A549 (cell line): ENCODE data around the gene BCAS3. TPM values are rescaled to one million over a fixed set of nuclear protein-coding genes. Genes with fewer than 3 reads are reported as not detected.

Experiments
- ATAC-seq, 2 experiments: fragments of 200-7000 bp in 1 of 2; fragments of >200 bp in 1 of 2; cut with Nextera tagmentation in 1 of 2; cut with Tn5 transposase in 1 of 2; 3 replicates each; pipeline versions ENCODE4 v1.8.0 to v1.9.1; 2018 to 2020; ENCODE audit warnings: mild to moderate bottlenecking in 1 of 2, moderate library complexity in 1 of 2
- CTCF ChIA-PET: fragments of 300-600 bp; sonication (Branson Sonifier 250); formaldehyde crosslinking; extraction: SDS; loops from one replicate; lab custom pipeline; 2021; ENCODE audit warnings: antibody characterized with exemption, inconsistent platforms; lab: Yijun Ruan, JAX
- POLR2A ChIA-PET: fragments of 350-600 bp; formaldehyde crosslinking; extraction: SDS; loops from one replicate; lab custom pipeline; 2021; ENCODE audit warnings: antibody characterized with exemption, inconsistent platforms; lab: Yijun Ruan, JAX
- DNase-seq, 2 experiments: peaks; one replicate each; pipeline versions ENCODE4 v3.0.0 to v3.0.0-alpha.2; 2011 to 2016; ENCODE audit warnings: low read depth in 1 of 2, low spot score in 1 of 2
- FAIRE-seq: peaks from 2 replicates; lab custom pipeline; 2011; peaks lifted over from hg19 to GRCh38; lab: Jason Lieb, UNC
- H3K27ac ChIP-seq, 2 experiments: fragments of >200 bp; sonication (Bioruptor Twin); formaldehyde crosslinking; 3 replicates each; pipeline ENCODE4 v1.5.1; 2016 to 2017
- H3K4me1 ChIP-seq: fragments of >200 bp; sonication (Bioruptor Twin); formaldehyde crosslinking; 3 replicates; pipeline ENCODE4 v1.6.1; 2016
- H3K4me2 ChIP-seq: fragments of >200 bp; sonication (Bioruptor Twin); formaldehyde crosslinking; 3 replicates; pipeline ENCODE4 v1.6.1; 2016
- H3K4me3 ChIP-seq: fragments of >200 bp; sonication (Bioruptor Twin); formaldehyde crosslinking; 3 replicates; pipeline ENCODE4 v1.5.1; 2016
- H3K9me3 ChIP-seq: fragments of >200 bp; sonication (Bioruptor Twin); formaldehyde crosslinking; 3 replicates; pipeline ENCODE4 v1.6.1; 2016
- CBX2 ChIP-seq: fragments of 200-600 bp; sonication (generic); IDR thresholded peaks from 2 replicates; pipeline ENCODE4 v1.6.1; 2016; ENCODE audit warnings: low read depth, mild to moderate bottlenecking, borderline replicate concordance
- CEBPB ChIP-seq, 2 experiments: fragments of >200 bp in 1 of 2; sonication (Bioruptor Twin) in 1 of 2; formaldehyde crosslinking in 1 of 2; IDR thresholded peaks; 2 replicates each; pipeline ENCODE4 v1.6.1; 2012 to 2016
- CHD2 ChIP-seq: fragments of 150-350 bp; IDR thresholded peaks from 2 replicates; pipeline ENCODE4 v1.6.1; 2014; ENCODE audit warnings: low read length; ENCODE audit not compliant: partially characterized antibody
- EHF ChIP-seq: fragments of 250-450 bp; sonication (Bioruptor Pico); IDR thresholded peaks from 2 replicates; pipeline ENCODE4 v1.5.0; 2020; ENCODE audit warnings: mild to moderate bottlenecking
- EP300 ChIP-seq, 2 experiments: fragments of >200 bp; sonication (Bioruptor Twin); formaldehyde crosslinking; IDR thresholded peaks; 2 replicates in 1 of 2; 3 replicates in 1 of 2; pipeline ENCODE4 v1.6.1; 2016 to 2017
- FOSB ChIP-seq: fragments of 250-450 bp; sonication (Bioruptor Pico); IDR thresholded peaks from 2 replicates; pipeline ENCODE4 v1.5.0; 2020; ENCODE audit warnings: mild to moderate bottlenecking, moderate library complexity
- FOSL2 ChIP-seq, 2 experiments: fragments of 450-650 bp in 1 of 2; fragments of >200 bp in 1 of 2; sonication (Bioruptor Twin) in 1 of 2; formaldehyde crosslinking; IDR thresholded peaks; 2 replicates each; pipeline versions ENCODE4 v1.5.0 to v1.6.1; 2016 to 2020; ENCODE audit warnings: mild to moderate bottlenecking in 1 of 2, moderate library complexity in 1 of 2
- FOXS1 ChIP-seq: fragments of 250-450 bp; sonication (Bioruptor Pico); IDR thresholded peaks from 2 replicates; pipeline ENCODE4 v1.5.0; 2020; ENCODE audit warnings: mild to moderate bottlenecking, moderate library complexity
- HOXB5 ChIP-seq: fragments of 250-450 bp; sonication (Bioruptor Pico); IDR thresholded peaks from 2 replicates; pipeline ENCODE4 v1.5.0; 2020; ENCODE audit warnings: mild to moderate bottlenecking, moderate library complexity
- MYC ChIP-seq: IDR thresholded peaks from 2 replicates; pipeline ENCODE4 v1.6.1; 2012; ENCODE audit warnings: mild to moderate bottlenecking, inconsistent platforms, low read length, improper control_type of control experiment, borderline replicate concordance
- PHF8 ChIP-seq: fragments of 200-600 bp; sonication (generic); IDR thresholded peaks from 2 replicates; pipeline ENCODE4 v1.6.1; 2016; ENCODE audit warnings: low read depth, mild to moderate bottlenecking, antibody characterized with exemption, moderate library complexity, borderline replicate concordance
- POLR2A ChIP-seq: IDR thresholded peaks from 2 replicates; pipeline ENCODE4 v1.6.1; 2012; ENCODE audit warnings: mild to moderate bottlenecking, low read length
- RFX5 ChIP-seq: fragments of 450-650 bp; IDR thresholded peaks from 2 replicates; pipeline ENCODE4 v1.7.1; 2014; ENCODE audit warnings: antibody characterized with exemption, mild to moderate bottlenecking, moderate library complexity
- RNF2 ChIP-seq: fragments of 200-600 bp; sonication (generic); IDR thresholded peaks from 2 replicates; pipeline ENCODE4 v1.6.1; 2016; ENCODE audit warnings: low read depth, mild to moderate bottlenecking, antibody characterized with exemption, moderate library complexity, borderline replicate concordance
- TFCP2L1 ChIP-seq: fragments of 250-450 bp; sonication (Bioruptor Pico); IDR thresholded peaks from 2 replicates; pipeline ENCODE4 v1.5.0; 2021; ENCODE audit warnings: mild to moderate bottlenecking
- ZFP36 ChIP-seq: fragments of 450-650 bp; IDR thresholded peaks from 2 replicates; pipeline ENCODE4 v1.6.1; 2014; ENCODE audit warnings: borderline replicate concordance; ENCODE audit not compliant: partially characterized antibody
- WGBS: methylation state at CpG from one replicate; pipeline ENCODE4 v1.1.6; 2017; ENCODE audit errors: missing lambda C conversion rate; 5-methylcytosine and 5-hydroxymethylcytosine counted together
- polyA plus RNA-seq, 4 experiments: library from polyadenylated mRNA; depleted of rRNA in 3 of 4; stranded (reverse); fragments of >200 nt; fragmentation: RNase III in 1 of 4; extraction: RNeasy Plus Mini Kit Qiagen cat#74134 plus additional on column Dnase treatment in 1 of 4; gene quantifications; 2 replicates in 3 of 4; 3 replicates in 1 of 4; pipeline ENCODE4 v1.2.3, GENCODE V29; 2011 to 2017
- TF ChIP-seq, protein P1 (sequence below): fragments of 250-450 bp; sonication (Bioruptor Pico); IDR thresholded peaks from 2 replicates; pipeline ENCODE4 v1.5.0; 2021; ENCODE audit warnings: mild to moderate bottlenecking, moderate library complexity, borderline replicate concordance
- TF ChIP-seq, protein P2 (sequence below): fragments of 250-450 bp; sonication (Bioruptor Pico); IDR thresholded peaks from 2 replicates; pipeline ENCODE4 v1.5.0; 2020; ENCODE audit warnings: low read depth, mild to moderate bottlenecking, moderate library complexity
- TF ChIP-seq, protein P3 (sequence below): IDR thresholded peaks from 2 replicates; pipeline ENCODE4 v1.6.1; 2012
- TF ChIP-seq, protein P4 (sequence below): fragments of 150-350 bp; IDR thresholded peaks from 2 replicates; pipeline ENCODE4 v1.6.1; 2014; ENCODE audit warnings: low read depth, mild to moderate bottlenecking, low read length

Gene BCAS3
- polyA plus RNA-seq, 2 of the 4 experiments (the other 2 are of a cell fraction): 14.7 to 43.4 TPM

DNA sequence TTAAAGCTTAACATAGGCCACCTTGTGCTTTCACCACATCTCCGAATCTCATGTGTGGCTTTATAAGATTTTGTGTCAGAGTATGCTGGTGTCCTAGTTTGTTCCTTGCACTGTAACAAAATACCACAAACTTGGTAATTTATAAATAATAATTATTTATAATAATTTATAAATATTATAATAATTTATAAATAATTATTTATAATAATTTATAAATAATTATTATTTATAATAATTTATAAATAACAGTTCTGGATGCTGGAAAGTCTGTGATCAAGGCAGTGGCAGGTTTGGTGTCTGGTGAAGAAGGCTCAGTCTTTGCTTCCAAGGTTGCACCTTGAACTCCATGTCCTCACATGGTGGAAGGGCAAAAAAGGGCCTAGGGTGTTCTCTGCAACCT is 147.7 kb downstream of the BCAS3 start:
- WGBS: 86% methylated on average over 1 of the region's 1 CpG
- Histone ChIP-seq H3K27ac (no peak overlapping the region), H3K4me2 (no peak overlapping the region), H3K4me1 (no peaks in the 10 kb centered on the region), H3K4me3 (no peak overlapping the region), H3K9me3 (no peaks in the 10 kb centered on the region)
- ChIA-PET CTCF (interaction anchor here (1.0 to 2.0 kb wide), 4 partner anchors 9 to 105 kb away, joined by 3 to 5 read pairs (median 4); no protein-coding TSS in a partner anchor), POLR2A (no interaction called here)
- no peak for TF ChIP-seq CBX2
- TF ChIP-seq, protein P1, sequence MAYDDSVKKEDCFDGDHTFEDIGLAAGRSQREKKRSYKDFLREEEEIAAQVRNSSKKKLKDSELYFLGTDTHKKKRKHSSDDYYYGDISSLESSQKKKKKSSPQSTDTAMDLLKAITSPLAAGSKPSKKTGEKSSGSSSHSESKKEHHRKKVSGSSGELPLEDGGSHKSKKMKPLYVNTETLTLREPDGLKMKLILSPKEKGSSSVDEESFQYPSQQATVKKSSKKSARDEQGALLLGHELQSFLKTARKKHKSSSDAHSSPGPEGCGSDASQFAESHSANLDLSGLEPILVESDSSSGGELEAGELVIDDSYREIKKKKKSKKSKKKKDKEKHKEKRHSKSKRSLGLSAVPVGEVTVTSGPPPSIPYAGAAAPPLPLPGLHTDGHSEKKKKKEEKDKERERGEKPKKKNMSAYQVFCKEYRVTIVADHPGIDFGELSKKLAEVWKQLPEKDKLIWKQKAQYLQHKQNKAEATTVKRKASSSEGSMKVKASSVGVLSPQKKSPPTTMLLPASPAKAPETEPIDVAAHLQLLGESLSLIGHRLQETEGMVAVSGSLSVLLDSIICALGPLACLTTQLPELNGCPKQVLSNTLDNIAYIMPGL (CRISPR knock-in tag): no peak
- TF ChIP-seq MYC: no peak
- FAIRE-seq (no peak), ATAC-seq (no peak), DNase-seq (no peak)

DNA sequence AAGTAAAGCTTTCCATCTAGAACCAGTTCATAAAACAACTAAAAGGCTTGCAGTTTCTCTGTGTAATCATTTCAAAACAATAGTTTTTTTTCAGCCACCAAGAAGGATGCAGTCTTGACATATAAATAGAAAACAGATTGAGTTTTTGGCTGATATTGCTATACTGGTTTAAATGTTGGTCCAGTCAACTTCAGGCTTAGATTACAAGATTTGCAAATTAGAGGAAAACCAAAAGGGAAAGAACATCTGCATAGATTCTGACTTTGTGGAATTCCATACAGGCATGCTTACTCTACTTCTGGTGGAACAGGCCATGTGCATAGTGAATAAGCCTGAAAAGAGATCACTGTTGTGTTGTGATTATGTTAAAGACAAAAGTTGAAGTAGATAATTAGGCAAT is 150.3 kb downstream of the BCAS3 start:
- no peaks in the 10 kb centered on the region for H3K4me1 ChIP-seq
- no peak overlapping the region for H3K27ac ChIP-seq
- H3K4me3 ChIP-seq: no peak overlapping the region
- FAIRE-seq (no peak), DNase-seq (no peak), ATAC-seq (no peak)
- no peak overlapping the region for H3K4me2 ChIP-seq
- ChIA-PET CTCF (interaction anchor here (1.4 kb wide), 1 partner anchor 17 kb away, joined by 5 read pairs; no protein-coding TSS in a partner anchor), POLR2A (no interaction called here)
- H3K9me3 ChIP-seq: no peaks in the 10 kb centered on the region
- no peak for TF ChIP-seq ZFP36
- no peak for TF ChIP-seq EP300 (IDR thresholded peaks at IDR 0.05)
- no peak for TF ChIP-seq FOSL2 (IDR thresholded peaks at IDR 0.05)
- no peak for TF ChIP-seq FOSL2 (CRISPR knock-in tag; IDR thresholded peaks at IDR 0.05)
- TF ChIP-seq, protein P2, sequence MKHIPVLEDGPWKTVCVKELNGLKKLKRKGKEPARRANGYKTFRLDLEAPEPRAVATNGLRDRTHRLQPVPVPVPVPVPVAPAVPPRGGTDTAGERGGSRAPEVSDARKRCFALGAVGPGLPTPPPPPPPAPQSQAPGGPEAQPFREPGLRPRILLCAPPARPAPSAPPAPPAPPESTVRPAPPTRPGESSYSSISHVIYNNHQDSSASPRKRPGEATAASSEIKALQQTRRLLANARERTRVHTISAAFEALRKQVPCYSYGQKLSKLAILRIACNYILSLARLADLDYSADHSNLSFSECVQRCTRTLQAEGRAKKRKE (CRISPR knock-in tag): no peak
- no peak for TF ChIP-seq CEBPB (IDR thresholded peaks at IDR 0.05)
- TF ChIP-seq CHD2: no peak
- TF ChIP-seq, protein P1 (CRISPR knock-in tag): no peak
- TF ChIP-seq FOXS1 (CRISPR knock-in tag): no peak
- TF ChIP-seq PHF8: no peak
- TF ChIP-seq RFX5: no peak

DNA sequence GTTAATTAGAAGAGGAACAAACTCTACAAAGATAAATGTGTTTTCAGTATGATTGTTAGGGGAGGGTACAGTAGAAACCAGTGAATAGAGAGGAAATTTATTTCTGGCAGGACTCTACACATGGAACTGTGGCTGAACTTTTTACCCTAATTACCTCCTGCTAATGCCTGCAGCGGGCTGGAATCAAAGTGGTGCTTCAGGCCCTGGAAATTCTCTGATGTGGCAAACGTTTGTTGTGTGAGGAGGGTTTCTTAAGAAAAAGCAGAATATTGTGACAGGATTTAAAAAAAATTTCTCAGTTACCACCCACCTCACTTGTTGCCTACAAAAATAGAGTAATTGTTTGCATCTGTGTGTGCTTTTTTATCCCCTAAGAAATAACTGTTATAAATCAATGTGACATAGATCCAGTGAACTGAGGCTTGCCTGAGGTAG is 154.5 kb downstream of the BCAS3 start:
- 50% methylated on average over 2 of the region's 2 CpGs for WGBS
- Histone ChIP-seq H3K4me3 (no peak overlapping the region), H3K4me1 (no peaks in the 10 kb centered on the region), H3K4me2 (no peak overlapping the region), H3K27ac (no peak overlapping the region), H3K9me3 (no peaks in the 10 kb centered on the region)
- FAIRE-seq (no peak), DNase-seq (no peak), ATAC-seq (no peak)
- POLR2A ChIA-PET: no interaction called here
- no peak for TF ChIP-seq FOXS1 (CRISPR knock-in tag)
- no peak for TF ChIP-seq RNF2
- TF ChIP-seq, protein P3, sequence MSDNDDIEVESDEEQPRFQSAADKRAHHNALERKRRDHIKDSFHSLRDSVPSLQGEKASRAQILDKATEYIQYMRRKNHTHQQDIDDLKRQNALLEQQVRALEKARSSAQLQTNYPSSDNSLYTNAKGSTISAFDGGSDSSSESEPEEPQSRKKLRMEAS: no peak
- no peak for TF ChIP-seq POLR2A
- TF ChIP-seq, protein P4, sequence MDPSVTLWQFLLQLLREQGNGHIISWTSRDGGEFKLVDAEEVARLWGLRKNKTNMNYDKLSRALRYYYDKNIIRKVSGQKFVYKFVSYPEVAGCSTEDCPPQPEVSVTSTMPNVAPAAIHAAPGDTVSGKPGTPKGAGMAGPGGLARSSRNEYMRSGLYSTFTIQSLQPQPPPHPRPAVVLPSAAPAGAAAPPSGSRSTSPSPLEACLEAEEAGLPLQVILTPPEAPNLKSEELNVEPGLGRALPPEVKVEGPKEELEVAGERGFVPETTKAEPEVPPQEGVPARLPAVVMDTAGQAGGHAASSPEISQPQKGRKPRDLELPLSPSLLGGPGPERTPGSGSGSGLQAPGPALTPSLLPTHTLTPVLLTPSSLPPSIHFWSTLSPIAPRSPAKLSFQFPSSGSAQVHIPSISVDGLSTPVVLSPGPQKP: no peak
- TF ChIP-seq EHF (CRISPR knock-in tag): no peak
- no peak for TF ChIP-seq FOSB (CRISPR knock-in tag)
- no peak for TF ChIP-seq HOXB5
- TF ChIP-seq PHF8: no peak
- TF ChIP-seq TFCP2L1: no peak
- CTCF ChIA-PET: no interaction called here
